Smooth muscle cell (in vitro differentiated cells): Measurements from ENCODE around the gene STX2. TPM values are rescaled to one million over a fixed set of nuclear protein-coding genes. Genes with fewer than 3 reads are reported as not detected.

Experiments
- DNase-seq: peaks from one replicate; lab custom pipeline; 2025; ENCODE audit not compliant: unreplicated experiment; lab: John Stamatoyannopoulos, UW
- H2AFZ ChIP-seq: fragments of 200-600 bp; sonication (generic); 2 replicates; pipeline ENCODE4 v1.6.0; 2016; ENCODE audit warnings: antibody characterized with exemption, low read depth, mild to moderate bottlenecking
- H3F3A ChIP-seq: fragments of 200-600 bp; sonication (generic); 2 replicates; pipeline ENCODE4 v1.6.0; 2017; ENCODE audit warnings: antibody characterized with exemption, low read depth
- H3K27ac ChIP-seq: fragments of 200-600 bp; sonication (generic); 2 replicates; pipeline ENCODE4 v1.5.1; 2016; ENCODE audit warnings: low read depth, mild to moderate bottlenecking
- H3K27me3 ChIP-seq: fragments of 200-600 bp; sonication (generic); 2 replicates; pipeline ENCODE4 v1.6.1; 2016; ENCODE audit warnings: low read depth, mild to moderate bottlenecking
- H3K36me3 ChIP-seq: fragments of 200-600 bp; sonication (generic); 2 replicates; pipeline ENCODE4 v1.5.1; 2016; ENCODE audit warnings: low read depth
- H3K4me1 ChIP-seq: fragments of 200-600 bp; sonication (generic); 2 replicates; pipeline ENCODE4 v1.5.1; 2016; ENCODE audit warnings: low read depth
- H3K4me2 ChIP-seq: fragments of 200-600 bp; sonication (generic); 2 replicates; pipeline ENCODE4 v1.6.0; 2016; ENCODE audit warnings: mild to moderate bottlenecking
- H3K4me3 ChIP-seq: fragments of 200-600 bp; sonication (generic); 2 replicates; pipeline ENCODE4 v1.5.1; 2016; ENCODE audit warnings: mild to moderate bottlenecking
- H3K79me2 ChIP-seq: fragments of 200-600 bp; sonication (generic); 2 replicates; pipeline ENCODE4 v1.6.0; 2016; ENCODE audit warnings: low read depth, mild to moderate bottlenecking
- H3K9ac ChIP-seq: fragments of 200-600 bp; sonication (generic); 2 replicates; pipeline ENCODE4 v1.6.0; 2016; ENCODE audit warnings: low read depth
- H3K9me3 ChIP-seq: fragments of 200-600 bp; sonication (generic); replicated peaks from 2 replicates; pipeline ENCODE4 v1.5.1; 2016; ENCODE audit warnings: low read depth
- H4K20me1 ChIP-seq: fragments of 200-600 bp; sonication (generic); 2 replicates; pipeline ENCODE4 v1.6.0; 2016; ENCODE audit warnings: low read depth
- WGBS: methylation state at CpG from one replicate; pipeline ENCODE4 v1.1.7; 2016; ENCODE audit warnings: low lambda C conversion rate; 5-methylcytosine and 5-hydroxymethylcytosine counted together
- polyA plus RNA-seq: library from polyadenylated mRNA; unstranded; fragments of >200 nt; fragmentation: Nextera tagmentation; extraction: Ambion mirVana; gene quantifications from 2 replicates; pipeline ENCODE4 v1.2.1, GENCODE V29; 2016
- total RNA-seq: library from RNA; depleted of rRNA; stranded (reverse); fragments of >200 nt; gene quantifications from 2 replicates; pipeline ENCODE4 v1.2.3, GENCODE V29; 2014
- TF ChIP-seq, protein P1 (sequence below): fragments of 200-600 bp; sonication (generic); IDR thresholded peaks from 2 replicates; pipeline ENCODE4 v1.5.1; 2017; ENCODE audit warnings: borderline replicate concordance, mild to moderate bottlenecking, antibody characterized with exemption; ENCODE audit not compliant: insufficient read depth, poor library complexity, severe bottlenecking

Gene STX2
- total and polyA plus RNA-seq, 2 experiments from 2014 or later, result 25.3 to 32.8 TPM

DNA sequence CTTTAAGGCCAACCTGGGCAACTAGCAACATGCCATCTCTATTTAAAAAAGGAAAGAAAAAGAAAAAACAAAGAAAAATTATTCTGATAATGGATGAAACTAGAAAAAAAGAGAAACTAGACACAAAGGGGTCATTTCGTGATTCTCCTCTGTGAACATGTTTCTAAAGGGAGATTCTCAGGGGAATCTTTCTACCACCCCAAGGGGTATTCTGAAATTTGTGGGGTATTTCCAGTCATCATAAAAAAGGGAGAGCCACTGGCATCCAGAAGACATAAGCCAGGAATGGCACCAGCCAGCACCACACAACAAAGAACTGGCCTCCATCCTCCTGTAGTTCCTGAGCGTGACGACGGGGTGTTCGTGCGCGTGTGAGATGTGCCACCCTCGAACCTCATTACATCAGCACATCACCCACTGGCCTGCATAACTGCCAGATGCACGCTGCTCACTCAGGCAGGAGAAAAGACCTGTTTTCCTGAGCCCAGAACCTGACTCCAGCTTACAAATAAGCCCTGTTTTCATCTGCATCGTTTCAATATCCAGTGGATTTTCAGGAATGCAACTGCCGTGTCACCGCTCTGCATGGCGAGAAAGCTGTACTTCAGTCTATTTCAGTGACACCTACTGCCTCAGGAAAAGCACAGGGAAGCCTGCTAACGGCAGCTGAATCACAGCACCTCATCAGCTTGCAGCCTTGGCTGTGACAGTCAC is 23.9 kb downstream of the STX2 start:
- Histone ChIP-seq H4K20me1 (peaks cover 43% of the 10 kb centered on the region), H3K27ac (no peak overlapping the region), H3K79me2 (no peaks in the 10 kb centered on the region), H3K4me3 (no peak overlapping the region), H3K36me3 (no peaks in the 10 kb centered on the region), H3K9me3 (no peaks in the 10 kb centered on the region), H3K9ac (no peak overlapping the region), H3K27me3 (no peaks in the 10 kb centered on the region), H3K4me1 (peaks cover 12% of the 10 kb centered on the region), H2AFZ (no peak overlapping the region), H3K4me2 (no peak overlapping the region), H3F3A (no peaks in the 10 kb centered on the region)
- no peak for DNase-seq
- WGBS, result 89% methylated on average over 14 of the region's 14 CpGs
- TF ChIP-seq, protein P1, sequence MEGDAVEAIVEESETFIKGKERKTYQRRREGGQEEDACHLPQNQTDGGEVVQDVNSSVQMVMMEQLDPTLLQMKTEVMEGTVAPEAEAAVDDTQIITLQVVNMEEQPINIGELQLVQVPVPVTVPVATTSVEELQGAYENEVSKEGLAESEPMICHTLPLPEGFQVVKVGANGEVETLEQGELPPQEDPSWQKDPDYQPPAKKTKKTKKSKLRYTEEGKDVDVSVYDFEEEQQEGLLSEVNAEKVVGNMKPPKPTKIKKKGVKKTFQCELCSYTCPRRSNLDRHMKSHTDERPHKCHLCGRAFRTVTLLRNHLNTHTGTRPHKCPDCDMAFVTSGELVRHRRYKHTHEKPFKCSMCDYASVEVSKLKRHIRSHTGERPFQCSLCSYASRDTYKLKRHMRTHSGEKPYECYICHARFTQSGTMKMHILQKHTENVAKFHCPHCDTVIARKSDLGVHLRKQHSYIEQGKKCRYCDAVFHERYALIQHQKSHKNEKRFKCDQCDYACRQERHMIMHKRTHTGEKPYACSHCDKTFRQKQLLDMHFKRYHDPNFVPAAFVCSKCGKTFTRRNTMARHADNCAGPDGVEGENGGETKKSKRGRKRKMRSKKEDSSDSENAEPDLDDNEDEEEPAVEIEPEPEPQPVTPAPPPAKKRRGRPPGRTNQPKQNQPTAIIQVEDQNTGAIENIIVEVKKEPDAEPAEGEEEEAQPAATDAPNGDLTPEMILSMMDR, result no peak

DNA sequence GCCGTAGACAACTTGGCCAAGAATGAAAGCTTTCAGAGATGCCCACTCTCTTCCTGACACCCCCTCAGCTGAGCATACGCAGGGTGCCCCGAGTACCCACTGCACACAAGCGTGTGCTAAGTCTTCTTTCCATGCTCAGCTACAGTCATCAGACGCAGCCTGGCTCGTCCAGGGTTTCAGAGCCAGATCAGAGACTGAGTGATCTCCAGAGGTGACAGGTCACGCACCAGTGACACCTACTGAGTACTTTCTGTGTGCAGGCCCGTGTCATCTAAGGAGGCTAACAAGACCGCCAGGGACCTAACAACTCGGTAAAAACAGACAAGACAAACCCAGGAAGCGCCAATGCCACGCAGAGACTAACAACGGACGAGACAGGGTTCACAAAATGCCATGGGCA is 25.1 kb downstream of the STX2 start:
- H3K36me3 ChIP-seq, result no peaks in the 10 kb centered on the region
- H2AFZ ChIP-seq, result no peak overlapping the region
- H3K4me2 ChIP-seq, result no peak overlapping the region
- 95% methylated on average over 14 of the region's 14 CpGs for WGBS
- no peak for DNase-seq
- H3K79me2 ChIP-seq, result no peaks in the 10 kb centered on the region
- TF ChIP-seq, protein P1, result no peak
- no peak overlapping the region for H3K27ac ChIP-seq
- H3K4me1 ChIP-seq, result peaks cover 12% of the 10 kb centered on the region
- no peak overlapping the region for H3K4me3 ChIP-seq
- H3K9ac ChIP-seq, result no peak overlapping the region
- H3K27me3 ChIP-seq, result no peaks in the 10 kb centered on the region
- H3K9me3 ChIP-seq, result no peaks in the 10 kb centered on the region
- H3F3A ChIP-seq, result no peaks in the 10 kb centered on the region
- H4K20me1 ChIP-seq, result peaks cover 35% of the 10 kb centered on the region

DNA sequence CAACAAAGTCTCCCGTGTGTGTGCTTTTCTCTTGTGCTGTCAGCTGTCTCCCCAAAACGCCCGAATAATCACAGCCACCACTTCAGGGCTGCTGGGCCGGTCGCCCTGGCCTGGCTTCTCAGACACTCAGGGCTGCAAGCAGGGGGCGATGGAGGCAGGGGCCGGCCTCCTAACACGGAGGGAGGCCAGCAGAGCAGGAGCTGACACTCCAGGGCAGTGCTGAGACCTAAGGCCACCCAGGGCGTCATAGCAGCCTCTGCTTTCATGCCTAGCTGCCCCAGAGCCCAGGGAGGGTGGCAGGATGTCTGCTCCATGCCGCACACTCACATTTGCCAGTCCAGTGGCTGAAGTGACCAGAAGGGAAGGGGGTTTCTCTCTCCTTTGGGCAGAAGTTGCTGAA is 25.6 kb downstream of the STX2 start:
- 88% methylated on average over 10 of the region's 10 CpGs for WGBS
- Histone ChIP-seq H3K27ac (no peak overlapping the region), H3K9ac (no peak overlapping the region), H3K9me3 (no peaks in the 10 kb centered on the region), H3K79me2 (no peaks in the 10 kb centered on the region), H3K27me3 (no peaks in the 10 kb centered on the region), H3K36me3 (no peaks in the 10 kb centered on the region), H2AFZ (no peak overlapping the region), H4K20me1 (peaks cover 30% of the 10 kb centered on the region), H3K4me1 (peaks cover 9% of the 10 kb centered on the region), H3K4me3 (no peak overlapping the region), H3K4me2 (no peak overlapping the region), H3F3A (no peaks in the 10 kb centered on the region)
- no peak for DNase-seq
- TF ChIP-seq, protein P1, result no peak

DNA sequence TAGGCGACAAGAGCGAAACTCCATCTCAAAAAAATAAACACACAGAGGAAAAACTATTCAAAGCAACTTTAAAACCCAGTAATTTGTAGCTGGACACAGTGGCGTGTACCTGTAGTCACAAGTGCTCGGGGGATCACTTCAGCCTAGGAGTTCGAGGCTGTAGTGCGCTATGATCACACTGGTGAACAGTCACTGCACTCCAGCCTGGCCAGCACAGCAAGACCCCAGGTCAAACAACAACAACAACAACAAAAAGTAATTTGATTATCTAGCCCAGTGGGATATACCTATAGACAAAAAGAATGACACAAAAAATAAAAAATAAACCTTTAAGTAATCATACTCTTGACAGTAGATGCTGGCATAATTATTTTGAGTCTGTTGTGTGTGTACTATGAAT is 29.3 kb downstream of the STX2 start:
- Histone ChIP-seq H3K4me3 (no peak overlapping the region), H3K36me3 (no peaks in the 10 kb centered on the region), H3K27ac (no peak overlapping the region), H2AFZ (no peak overlapping the region), H3K9ac (no peak overlapping the region), H4K20me1 (no peaks in the 10 kb centered on the region), H3K4me2 (no peak overlapping the region), H3K4me1 (no peaks in the 10 kb centered on the region), H3K79me2 (no peaks in the 10 kb centered on the region), H3K27me3 (no peaks in the 10 kb centered on the region), H3F3A (no peaks in the 10 kb centered on the region), H3K9me3 (no peaks in the 10 kb centered on the region)
- no peak for DNase-seq
- TF ChIP-seq, protein P1, result no peak
- 94% methylated on average over 6 of the region's 6 CpGs for WGBS
